ENCODE data around the gene CCDC92. TPM values are rescaled to one million over a fixed set of nuclear protein-coding genes. Genes with fewer than 3 reads are reported as not detected.

Gene CCDC92
- total RNA-seq, 1 donor from 2014 or later: 38.9 TPM

- peak; percentile 87 for DNase-seq (ENCODE audit: low read depth)
- peaks cover 21% of the 10 kb centered on the region for H3K79me2 ChIP-seq (ENCODE audit: insufficient read depth, low read length)
- H3K27me3 Mint-ChIP-seq (ENCODE audit: low read depth, unreplicated experiment): no peaks in the 10 kb centered on the region
- H3K27me3 ChIP-seq (ENCODE audit: insufficient read depth, low read length): no peaks in the 10 kb centered on the region
- peaks cover 67% of the 10 kb centered on the region for H4K20me1 ChIP-seq (ENCODE audit: insufficient read depth, low read length)
- no peak overlapping the region for H3K27ac ChIP-seq (ENCODE audit: low read depth, low read length)
- peaks cover 80% of the 10 kb centered on the region for H3K4me1 Mint-ChIP-seq (ENCODE audit: low read depth, unreplicated experiment)
- TF ChIP-seq EZH2 (IDR thresholded peaks at IDR 0.05; ENCODE audit: insufficient read depth, low read length) (no peak), CTCF (IDR thresholded peaks at IDR 0.05; ENCODE audit: insufficient read depth, low read depth, low read length) (no peak)
- FAIRE-seq: no peak
- H3K9me3 Mint-ChIP-seq (ENCODE audit: unreplicated experiment): no peaks in the 10 kb centered on the region
- H3K9ac ChIP-seq (ENCODE audit: low read length): no peak overlapping the region
- H3K36me3 ChIP-seq (ENCODE audit: insufficient read depth, low read length): peaks cover 10% of the 10 kb centered on the region
- peak overlapping the region; percentile 66 for H3K4me2 ChIP-seq (ENCODE audit: low read length)
- H3K36me3 Mint-ChIP-seq (ENCODE audit: low read depth, unreplicated experiment): peaks cover 10% of the 10 kb centered on the region
- H3K4me3 ChIP-seq (ENCODE audit: insufficient read depth, low read depth, low read length): no peak overlapping the region
- H3K27ac Mint-ChIP-seq (ENCODE audit: unreplicated experiment): no peak overlapping the region
- no peak overlapping the region for H3K4me3 Mint-ChIP-seq (ENCODE audit: unreplicated experiment)
- H3K9me3 ChIP-seq (ENCODE audit: insufficient read depth, low read depth, low read length): no peaks in the 10 kb centered on the region
- no peak overlapping the region for H2AFZ ChIP-seq (ENCODE audit: low read depth, low read length)
- H3K4me1 ChIP-seq (ENCODE audit: insufficient read depth, low read length): peaks cover 42% of the 10 kb centered on the region
Measured at GRCh38 chr12:123995023-123995748, 22.6 kb upstream of the CCDC92 start.

GRCh38 chr12:123992118-123992825 lies 19.6 kb upstream of the CCDC92 start:
- TF ChIP-seq CTCF (IDR thresholded peaks at IDR 0.05; ENCODE audit: insufficient read depth, low read depth, low read length) (no peak), EZH2 (IDR thresholded peaks at IDR 0.05; ENCODE audit: insufficient read depth, low read length) (no peak)
- H3K9me3 ChIP-seq (ENCODE audit: insufficient read depth, low read depth, low read length): no peaks in the 10 kb centered on the region
- no peaks in the 10 kb centered on the region for H3K27me3 Mint-ChIP-seq (ENCODE audit: low read depth, unreplicated experiment)
- peak overlapping the region; percentile 20 for H3K27ac Mint-ChIP-seq (ENCODE audit: unreplicated experiment)
- no peak overlapping the region for H3K4me3 Mint-ChIP-seq (ENCODE audit: unreplicated experiment)
- FAIRE-seq: no peak
- peaks cover 14% of the 10 kb centered on the region for H3K36me3 Mint-ChIP-seq (ENCODE audit: low read depth, unreplicated experiment)
- peaks cover 58% of the 10 kb centered on the region for H3K4me1 Mint-ChIP-seq (ENCODE audit: low read depth, unreplicated experiment)
- no peak overlapping the region for H3K4me2 ChIP-seq (ENCODE audit: low read length)
- no peak overlapping the region for H3K27ac ChIP-seq (ENCODE audit: low read depth, low read length)
- H2AFZ ChIP-seq (ENCODE audit: low read depth, low read length): no peak overlapping the region
- no peak overlapping the region for H3K9ac ChIP-seq (ENCODE audit: low read length)
- peaks cover 23% of the 10 kb centered on the region for H3K79me2 ChIP-seq (ENCODE audit: insufficient read depth, low read length)
- peaks cover 65% of the 10 kb centered on the region for H4K20me1 ChIP-seq (ENCODE audit: insufficient read depth, low read length)
- no peaks in the 10 kb centered on the region for H3K9me3 Mint-ChIP-seq (ENCODE audit: unreplicated experiment)
- H3K36me3 ChIP-seq (ENCODE audit: insufficient read depth, low read length): peaks cover 17% of the 10 kb centered on the region
- no peak overlapping the region for H3K4me3 ChIP-seq (ENCODE audit: insufficient read depth, low read depth, low read length)
- H3K4me1 ChIP-seq (ENCODE audit: insufficient read depth, low read length): peaks cover 42% of the 10 kb centered on the region
- H3K27me3 ChIP-seq (ENCODE audit: insufficient read depth, low read length): no peaks in the 10 kb centered on the region
- no peak for DNase-seq (ENCODE audit: low read depth)

Measured in astrocyte (in vitro differentiated cells and primary cell).